ENCODE results near the gene CARMIL3.
A peak's percentile ranks its signal among the peaks of the same experiment; 100 is the strongest.
"Not testable (repeated sequence)": the region's sequence is repeated elsewhere in the genome, so short reads cannot be mapped to it uniquely, and the experiment has no call there.

The CARMIL3 gene

DNA sequence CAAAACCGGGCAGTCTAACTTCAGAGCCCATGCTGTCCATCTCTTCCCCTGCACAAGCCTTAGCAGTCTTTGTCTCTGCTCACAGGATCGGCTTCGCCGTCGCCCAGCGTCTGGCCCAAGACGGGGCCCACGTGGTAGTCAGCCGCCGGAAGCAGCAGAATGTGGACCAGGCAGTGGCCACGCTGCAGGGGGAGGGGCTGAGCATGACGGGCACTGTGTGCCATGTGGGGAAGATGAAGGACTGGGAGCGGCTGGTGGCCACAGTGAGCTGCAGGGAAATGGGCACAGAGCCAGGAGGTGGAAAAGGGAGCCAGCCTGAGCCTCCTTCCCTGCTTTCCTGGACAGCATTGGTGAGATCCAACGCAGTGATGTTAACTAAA lies 14.2 kb upstream of the CARMIL3 start:
- no peak for DNase-seq

DNA sequence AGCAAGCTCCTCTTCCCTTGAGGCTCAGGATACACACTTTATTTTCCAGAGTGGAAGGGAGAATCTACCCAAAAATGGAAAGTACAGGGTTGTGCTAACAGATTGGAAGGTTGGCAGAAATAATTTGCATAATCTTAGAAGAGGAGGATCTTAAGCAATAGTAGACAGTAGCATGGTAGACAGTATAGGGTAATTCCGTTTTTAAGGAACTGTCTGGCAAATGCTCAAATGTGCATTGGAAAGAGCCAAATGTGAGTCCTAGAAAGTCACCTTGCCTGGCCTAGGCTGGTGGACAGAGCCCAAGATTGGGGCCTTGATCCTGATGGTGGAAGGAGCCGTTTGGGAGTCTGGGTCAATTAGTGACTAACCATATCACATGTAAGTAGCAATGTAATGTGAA lies 13.1 kb upstream of the CARMIL3 start:
- no peak for DNase-seq

DNA sequence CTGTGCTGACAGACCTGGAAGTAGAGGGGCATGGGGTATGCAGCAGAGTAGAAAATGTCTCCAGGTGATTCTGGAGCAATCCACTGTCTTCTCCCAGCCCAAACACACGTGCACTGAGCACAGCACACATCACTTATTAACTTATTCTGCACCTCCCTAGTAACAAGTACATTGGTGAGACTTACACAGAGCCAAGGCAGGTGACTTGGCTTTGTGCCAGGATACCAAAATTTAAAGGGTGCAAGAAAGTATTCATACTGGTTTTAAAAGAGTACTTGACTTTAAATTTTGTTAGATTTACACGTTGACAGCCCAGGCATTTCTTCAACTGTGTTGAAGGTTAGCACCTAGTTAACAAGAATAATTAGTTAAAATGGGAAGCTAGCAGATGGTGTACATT lies 11.1 kb upstream of the CARMIL3 start:
- DNase-seq: no peak

DNA sequence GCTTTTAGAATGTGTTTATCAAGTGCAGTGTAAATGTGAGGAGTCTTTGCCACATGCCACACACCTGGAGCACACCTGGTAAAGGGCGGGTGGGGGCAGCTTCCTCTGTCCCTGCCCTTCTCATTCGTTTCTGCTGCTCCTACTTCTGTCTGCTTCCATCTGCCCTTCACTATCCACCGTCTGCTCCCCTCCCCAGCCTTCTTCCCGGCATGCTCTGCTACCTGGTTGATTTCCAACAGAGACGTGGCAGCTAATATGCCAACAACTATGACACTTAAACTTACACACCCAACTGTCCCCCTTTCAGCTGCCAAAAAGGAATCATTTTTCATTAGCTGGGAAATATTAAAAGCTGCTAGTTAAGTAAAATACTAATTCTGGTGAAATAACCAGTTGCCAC lies 9.1 kb upstream of the CARMIL3 start:
- DNase-seq: no peak

- not testable (repeated sequence) for DNase-seq
Observed at GRCh38 chr14:24049002-24049401, 2.8 kb upstream of the CARMIL3 start.

- DNase-seq: not testable (repeated sequence)
Observed at GRCh38 chr14:24050753-24051152, 1.1 kb upstream of the CARMIL3 start.

DNA sequence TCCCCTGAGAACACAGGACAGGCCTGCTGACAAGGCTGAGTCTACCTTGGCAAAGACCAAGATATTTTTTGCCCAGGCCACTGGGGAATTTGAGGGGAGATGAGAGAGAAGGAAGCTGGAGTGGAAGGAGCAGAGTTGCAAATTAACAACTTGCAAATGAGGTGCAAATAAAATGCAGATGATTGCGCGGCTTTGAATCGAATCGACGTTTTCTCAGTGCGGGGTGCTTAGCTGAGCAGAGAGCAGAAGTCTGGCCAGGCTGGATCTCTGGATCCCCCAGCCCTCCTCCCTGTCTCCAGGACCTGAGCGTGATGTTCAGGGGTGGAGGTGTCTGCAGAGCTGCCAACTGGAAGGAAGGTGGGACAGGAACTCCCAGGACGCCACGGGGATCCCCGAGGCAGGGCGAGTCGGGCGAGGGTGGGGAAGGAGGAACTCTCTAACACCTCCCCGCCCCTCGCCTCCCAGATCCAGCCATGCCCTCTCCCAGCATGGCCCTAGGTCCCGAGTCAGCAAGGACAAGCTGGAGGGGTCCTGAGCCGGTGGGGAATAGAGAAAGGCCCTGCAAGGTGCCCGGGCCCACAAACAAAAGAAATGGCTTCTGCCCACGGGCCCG lies 527 bp upstream of the CARMIL3 start:
- no peak for DNase-seq

- DNase-seq: no peak
Observed at GRCh38 chr14:24052656-24053547, 1.1 kb downstream of the CARMIL3 start.

DNA sequence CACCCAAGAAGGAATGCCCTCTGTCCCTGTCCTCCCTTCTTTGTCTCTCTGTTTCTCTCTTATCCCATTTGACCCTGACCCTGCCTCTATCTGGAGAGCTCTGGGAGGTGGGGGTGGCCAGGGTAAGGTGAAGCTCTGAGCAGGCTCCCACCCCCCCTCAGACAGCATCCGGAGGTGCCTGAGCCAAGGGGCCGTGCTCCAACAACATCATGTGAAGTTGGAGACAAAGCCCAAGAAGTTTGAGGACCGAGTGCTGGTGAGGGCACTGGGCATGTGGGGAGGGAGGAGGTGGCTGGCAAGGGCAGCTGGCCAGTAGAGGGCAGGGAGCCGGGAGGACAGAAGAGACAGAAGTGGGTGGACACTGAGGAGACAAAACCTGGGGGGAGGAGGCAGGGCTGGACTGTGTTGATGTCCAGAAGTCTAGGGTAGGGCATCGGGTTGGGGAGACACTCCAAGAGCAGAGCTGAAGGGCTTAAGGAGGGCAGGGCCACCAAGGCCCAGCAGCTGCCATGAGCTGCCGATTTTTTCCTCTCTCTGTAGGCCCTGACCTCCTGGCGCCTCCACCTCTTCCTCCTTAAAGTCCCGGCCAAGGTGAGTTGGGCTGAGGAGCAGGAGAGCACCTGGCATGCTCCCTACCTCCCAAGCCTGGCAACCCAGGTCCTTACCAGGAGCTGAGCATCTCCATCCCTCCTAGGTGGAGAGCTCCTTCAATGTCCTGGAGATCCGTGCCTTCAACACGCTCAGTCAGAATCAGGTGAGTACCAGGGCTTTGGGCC lies 1.9 kb downstream of the CARMIL3 start:
- DNase-seq: no peak

GRCh38 chr14:24054324-24054641 lies 2.5 kb downstream of the CARMIL3 start:
- DNase-seq: no peak

- DNase-seq: no peak
Observed at GRCh38 chr14:24054646-24055045, 2.8 kb downstream of the CARMIL3 start.

DNA sequence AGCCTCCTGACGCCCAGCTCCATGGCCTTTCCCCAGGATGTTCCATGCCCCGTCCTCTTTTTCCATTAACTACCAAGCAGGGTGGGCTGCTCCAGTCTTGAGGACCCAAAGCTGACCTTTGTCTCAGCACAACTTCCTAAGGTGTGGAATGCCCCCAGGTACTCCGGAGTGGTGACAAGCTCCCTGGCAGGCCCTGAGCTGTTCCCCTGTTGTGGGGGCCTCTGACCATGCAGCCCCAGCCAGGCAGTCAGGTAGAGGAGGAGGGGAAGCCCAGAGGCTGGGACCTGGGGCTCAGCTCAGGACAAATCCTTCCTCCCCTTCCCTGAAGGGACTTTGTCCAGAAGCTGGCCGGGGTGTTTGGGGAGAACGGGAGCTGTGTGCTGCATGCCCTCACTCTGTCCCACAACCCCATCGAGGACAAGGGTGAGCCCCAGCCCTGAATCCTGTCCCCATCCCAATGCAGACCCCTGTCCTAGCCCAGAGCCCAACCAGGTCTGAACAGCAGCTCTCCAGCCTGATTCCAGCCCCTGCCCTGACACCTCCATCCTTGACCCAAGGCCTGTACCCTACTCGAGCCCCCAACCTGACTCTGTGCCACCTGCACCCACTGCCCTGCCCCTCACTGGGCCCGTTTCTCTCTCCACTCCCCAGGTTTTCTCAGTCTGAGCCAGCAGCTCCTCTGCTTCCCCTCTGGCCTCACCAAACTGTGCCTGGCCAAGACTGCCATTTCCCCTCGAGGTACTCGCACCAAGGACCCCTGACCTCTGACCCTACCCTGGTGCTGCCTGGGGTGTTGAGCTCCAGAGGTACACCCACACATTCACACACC lies 4.4 kb downstream of the CARMIL3 start:
- no peak for DNase-seq

DNA sequence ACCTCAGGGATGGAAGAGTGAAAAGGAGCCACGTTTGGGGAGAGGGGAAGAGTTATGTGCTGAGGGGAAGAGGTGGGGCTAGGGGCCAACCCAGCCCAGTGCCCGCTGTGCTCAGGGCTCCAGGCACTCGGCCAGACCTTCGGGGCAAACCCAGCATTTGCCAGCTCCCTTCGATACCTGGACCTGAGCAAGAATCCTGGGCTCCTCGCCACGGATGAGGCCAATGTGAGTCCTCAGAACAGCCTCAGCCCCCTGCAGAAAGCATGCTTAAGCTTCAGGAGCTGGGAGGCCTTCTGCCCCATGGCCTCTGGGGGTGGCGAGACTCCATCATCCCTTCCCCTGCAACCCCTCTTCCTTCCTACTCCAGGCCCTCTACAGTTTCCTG lies 5.0 kb downstream of the CARMIL3 start:
- no peak for DNase-seq

- no peak for DNase-seq
Observed at GRCh38 chr14:24057271-24057670, 5.5 kb downstream of the CARMIL3 start.

GRCh38 chr14:24057867-24058259 lies 6.1 kb downstream of the CARMIL3 start:
- DNase-seq: no peak

DNA sequence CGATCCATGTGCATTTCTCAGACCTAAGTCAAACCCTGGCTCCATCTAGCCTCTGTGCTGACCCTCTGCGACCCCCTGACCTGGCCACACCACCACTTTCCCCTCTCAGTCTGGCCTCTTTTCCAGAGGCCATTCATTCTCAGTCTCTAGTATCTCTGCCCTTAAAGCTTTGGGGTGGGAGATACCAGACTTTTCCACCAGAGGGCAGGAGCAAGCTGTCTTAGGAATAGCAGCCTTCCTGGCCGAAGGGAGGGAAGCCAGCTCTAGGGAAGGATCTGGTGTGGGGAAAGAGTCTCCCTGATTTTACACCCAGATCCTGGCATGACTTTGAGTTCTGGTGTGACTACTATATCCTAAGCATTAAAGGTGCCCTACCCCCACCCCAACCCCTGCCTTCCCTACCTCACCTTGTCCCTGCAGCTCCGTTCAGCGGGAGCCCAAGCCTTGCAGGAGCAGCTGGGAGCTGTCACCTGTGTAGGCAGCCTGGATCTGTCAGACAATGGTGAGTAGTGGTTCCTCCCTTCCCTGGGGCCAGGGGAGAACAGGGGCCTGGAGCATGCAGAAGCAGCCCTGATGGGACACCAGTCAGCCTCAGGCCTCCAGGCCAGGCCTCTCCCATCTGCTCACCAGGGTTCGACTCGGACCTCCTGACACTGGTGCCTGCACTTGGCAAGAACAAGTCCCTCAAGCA lies 6.6 kb downstream of the CARMIL3 start:
- DNase-seq: peak; percentile 27

DNA sequence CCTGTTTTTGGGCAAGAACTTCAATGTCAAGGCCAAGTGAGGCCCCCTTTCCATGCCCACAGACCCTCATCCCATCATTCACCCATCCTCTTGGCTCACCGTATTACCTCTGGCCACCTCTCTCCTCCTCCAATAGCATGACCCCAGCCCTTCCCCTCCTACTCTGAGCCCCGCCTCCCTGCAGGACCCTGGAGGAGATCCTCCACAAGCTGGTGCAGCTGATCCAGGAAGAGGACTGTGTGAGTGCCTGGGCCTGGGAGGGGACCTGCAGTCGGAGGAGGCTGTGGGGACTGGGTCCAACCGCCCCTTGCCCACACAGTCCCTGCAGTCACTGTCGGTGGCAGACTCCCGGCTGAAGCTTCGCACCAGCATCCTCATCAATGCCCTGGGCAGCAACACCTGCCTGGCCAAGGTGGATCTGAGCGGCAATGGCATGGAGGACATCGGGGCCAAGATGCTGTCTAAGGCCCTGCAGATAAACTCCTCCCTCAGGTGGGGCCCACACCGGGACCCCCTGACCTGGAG lies 7.2 kb downstream of the CARMIL3 start:
- DNase-seq: no peak

- DNase-seq: no peak
Observed at GRCh38 chr14:24059841-24060388, 8.1 kb downstream of the CARMIL3 start.

DNA sequence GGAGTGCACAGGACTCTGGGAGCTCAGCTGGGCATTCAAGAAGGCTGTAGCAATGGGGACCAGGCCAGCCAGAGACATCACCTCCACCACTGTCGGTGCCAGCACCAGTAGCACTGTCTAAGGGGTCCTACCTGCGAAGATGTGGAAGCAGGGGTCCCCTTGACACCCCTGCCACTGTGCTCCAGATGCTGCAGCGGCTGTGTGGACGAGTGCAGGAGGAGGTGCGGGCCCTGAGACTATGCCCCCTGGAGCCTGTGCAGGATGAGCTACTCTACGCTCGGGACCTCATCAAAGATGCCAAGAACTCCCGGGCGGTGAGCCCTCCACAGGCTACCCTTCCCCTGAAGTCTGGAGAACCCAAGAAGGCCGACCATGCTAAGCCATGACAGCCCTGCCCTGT lies 8.6 kb downstream of the CARMIL3 start:
- DNase-seq: no peak

DNA sequence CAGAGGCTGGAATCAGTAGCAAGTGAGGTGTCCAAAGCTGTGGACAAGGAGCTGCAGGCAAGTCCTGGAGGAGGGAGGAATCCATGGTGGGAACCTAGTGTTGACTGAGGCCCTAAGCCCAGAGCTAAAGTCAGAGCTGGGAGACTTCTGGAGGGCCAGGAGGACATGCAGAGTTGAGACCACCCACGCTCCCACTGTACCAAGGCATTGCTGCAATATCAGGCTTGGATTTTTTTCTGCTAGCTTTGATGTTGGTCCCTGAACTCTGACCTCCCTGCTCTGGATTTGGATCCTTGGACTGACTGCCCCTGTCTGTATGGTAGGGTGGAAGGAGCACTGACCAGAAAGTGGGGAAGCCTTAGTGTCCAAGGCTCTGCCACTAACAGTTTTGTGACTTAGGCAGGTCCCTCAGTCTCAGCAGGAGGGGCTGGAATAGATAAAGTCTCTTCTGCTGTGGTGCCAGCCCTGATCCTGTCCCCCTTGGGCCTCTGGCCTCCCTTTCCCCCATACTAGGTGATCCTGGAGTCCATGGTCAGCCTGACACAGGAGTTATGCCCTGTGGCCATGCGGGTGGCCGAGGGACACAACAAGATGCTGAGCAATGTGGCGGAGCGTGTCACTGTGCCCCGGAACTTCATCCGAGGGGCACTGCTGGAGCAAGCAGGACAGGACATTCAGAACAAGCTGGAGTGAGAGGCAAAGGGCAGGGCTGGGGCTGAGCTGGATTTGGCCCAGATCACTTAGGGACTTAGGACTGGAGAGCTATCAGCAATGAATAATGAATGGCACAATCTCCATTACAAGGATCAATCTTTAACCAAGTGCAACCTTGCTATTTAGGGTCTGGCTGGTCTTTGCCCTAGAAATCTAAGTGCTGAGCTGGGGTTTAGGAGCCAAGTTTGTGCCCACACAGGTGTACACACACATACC lies 9.4 kb downstream of the CARMIL3 start:
- DNase-seq: no peak
